NT2/D1 (cell line): ENCODE measurements around the gene CDHR3.

Source experiments
- DNase-seq: peaks from one replicate; pipeline ENCODE4 v3.0.0-alpha.2; 2011; ENCODE audit warnings: low read depth, low spot score
- H3K27me3 ChIP-seq: 2 replicates; pipeline ENCODE4 v1.6.0; 2011; ENCODE audit warnings: mild to moderate bottlenecking; ENCODE audit not compliant: insufficient read length, insufficient read depth
- H3K36me3 ChIP-seq: 2 replicates; pipeline ENCODE4 v1.6.1; 2011; ENCODE audit warnings: mild to moderate bottlenecking, low read length, mixed read lengths; ENCODE audit not compliant: insufficient read depth, insufficient read length
- H3K4me1 ChIP-seq: 2 replicates; pipeline ENCODE4 v1.5.1; 2011; ENCODE audit not compliant: insufficient read depth, insufficient read length
- H3K4me3 ChIP-seq: 2 replicates; pipeline ENCODE4 v1.5.1; 2011; ENCODE audit warnings: low read depth; ENCODE audit not compliant: insufficient read length
- H3K9ac ChIP-seq: 2 replicates; pipeline ENCODE4 v1.6.0; 2011; ENCODE audit warnings: low read depth; ENCODE audit not compliant: insufficient read length
- H3K9me3 ChIP-seq: 2 replicates; pipeline ENCODE4 v1.5.1; 2011; ENCODE audit warnings: mild to moderate bottlenecking, low read length; ENCODE audit not compliant: insufficient read depth
- SUZ12 ChIP-seq: IDR thresholded peaks from 2 replicates; pipeline ENCODE4 v1.6.1; 2011; ENCODE audit not compliant: insufficient read length, insufficient read depth; ENCODE audit errors: extremely low read depth
- YY1 ChIP-seq: IDR thresholded peaks from 2 replicates; pipeline ENCODE4 v1.6.1; 2011; ENCODE audit not compliant: insufficient read length, insufficient read depth
- ZNF274 ChIP-seq: IDR thresholded peaks from 2 replicates; pipeline ENCODE4 v1.6.1; 2011; ENCODE audit warnings: mild to moderate bottlenecking, low read depth, low read length

CDHR3 gene

DNA sequence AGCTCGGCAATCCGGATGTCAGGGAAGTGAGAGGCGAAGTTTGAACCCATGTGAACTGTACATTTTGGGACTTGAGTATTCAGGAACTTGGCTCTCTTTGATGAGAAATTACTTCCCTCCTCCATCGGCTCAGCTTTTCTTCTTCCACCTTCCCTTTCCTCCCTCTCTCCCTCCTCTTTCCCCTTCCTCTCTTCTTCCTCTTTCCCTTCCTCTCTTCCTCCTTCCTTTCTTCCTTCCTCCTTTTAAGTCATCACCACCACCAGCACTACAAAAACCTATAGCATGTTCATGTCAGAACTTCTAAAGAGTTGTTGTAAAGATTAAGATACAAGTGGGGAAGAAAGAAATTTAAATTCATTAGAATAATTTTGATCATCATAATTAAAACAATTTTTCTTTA lies 31.9 kb upstream of the CDHR3 start:
- TF ChIP-seq ZNF274: no peak
- TF ChIP-seq YY1: no peak
- no peak for TF ChIP-seq SUZ12
- Histone ChIP-seq H3K4me1 (no peaks in the 10 kb centered on the region), H3K36me3 (no peaks in the 10 kb centered on the region), H3K9me3 (no peaks in the 10 kb centered on the region), H3K27me3 (no peaks in the 10 kb centered on the region), H3K4me3 (no peak overlapping the region), H3K9ac (no peak overlapping the region)
- no peak for DNase-seq

DNA sequence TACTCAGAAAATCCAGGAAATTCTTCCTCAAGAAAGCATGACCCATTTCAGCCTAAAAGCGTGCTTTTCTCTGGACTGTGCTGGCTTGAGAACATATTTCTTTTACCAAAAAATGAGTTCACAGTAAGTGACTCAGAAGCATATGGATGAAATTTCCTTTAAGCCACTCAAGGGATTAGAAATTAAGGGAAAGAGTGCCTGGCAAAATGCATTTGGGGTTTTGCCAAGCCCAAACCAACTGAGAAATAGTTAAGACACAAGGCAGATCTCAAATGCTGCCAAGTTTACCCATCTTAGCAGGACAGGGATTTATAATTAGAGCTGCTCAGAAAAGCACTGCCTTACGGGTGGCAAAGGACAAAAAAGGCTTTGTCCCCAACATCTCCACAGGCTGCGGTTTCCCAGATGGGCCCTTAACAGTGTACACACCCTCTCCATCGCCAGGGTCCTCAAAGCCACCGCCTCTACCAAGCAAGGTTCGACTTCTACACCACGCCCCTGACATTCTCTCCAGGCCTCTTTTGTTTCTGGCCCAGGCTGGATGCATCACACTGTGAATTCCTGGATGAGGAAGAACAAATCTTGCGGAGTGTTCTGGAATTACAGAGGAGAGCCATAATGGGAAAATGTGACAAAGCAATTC lies 30.1 kb upstream of the CDHR3 start:
- no peaks in the 10 kb centered on the region for H3K27me3 ChIP-seq
- no peaks in the 10 kb centered on the region for H3K9me3 ChIP-seq
- no peak overlapping the region for H3K9ac ChIP-seq
- no peak for TF ChIP-seq YY1
- no peak for TF ChIP-seq ZNF274
- TF ChIP-seq SUZ12: no peak
- H3K4me1 ChIP-seq: no peaks in the 10 kb centered on the region
- DNase-seq: peak; percentile 5
- no peak overlapping the region for H3K4me3 ChIP-seq
- H3K36me3 ChIP-seq: no peaks in the 10 kb centered on the region

DNA sequence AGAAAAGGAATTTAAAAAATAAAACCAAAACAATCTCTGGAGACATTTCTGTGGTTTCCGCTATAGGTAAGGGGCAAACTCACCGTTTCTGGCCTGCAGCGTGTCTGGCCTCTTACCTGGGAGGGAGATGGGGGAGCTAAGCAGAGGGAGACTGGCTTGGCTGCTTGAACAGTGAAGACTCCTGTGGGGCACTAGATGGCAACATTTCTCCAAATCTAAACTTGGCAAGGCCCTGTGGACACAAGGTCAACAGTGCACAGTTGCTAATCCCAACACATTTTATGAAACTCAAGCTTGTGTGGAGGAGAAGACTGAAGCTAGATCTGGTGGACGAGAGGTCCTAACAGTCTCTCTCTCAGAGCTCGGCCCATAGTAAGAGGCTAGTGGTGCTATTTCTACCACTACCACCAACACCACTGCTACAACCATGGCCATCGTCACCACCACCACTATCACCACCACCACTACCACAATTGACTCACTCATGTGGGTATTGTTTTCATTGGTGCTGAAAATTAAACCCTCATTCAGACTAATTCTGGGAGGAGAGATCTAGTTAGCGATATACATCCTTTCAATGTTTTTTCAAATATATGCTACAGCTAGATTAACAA lies 28.4 kb upstream of the CDHR3 start:
- Histone ChIP-seq H3K9me3 (no peaks in the 10 kb centered on the region), H3K27me3 (no peaks in the 10 kb centered on the region), H3K36me3 (no peaks in the 10 kb centered on the region), H3K4me3 (no peak overlapping the region), H3K4me1 (no peaks in the 10 kb centered on the region), H3K9ac (no peak overlapping the region)
- no peak for TF ChIP-seq ZNF274
- no peak for TF ChIP-seq SUZ12
- TF ChIP-seq YY1: no peak
- DNase-seq: peak; percentile 36

DNA sequence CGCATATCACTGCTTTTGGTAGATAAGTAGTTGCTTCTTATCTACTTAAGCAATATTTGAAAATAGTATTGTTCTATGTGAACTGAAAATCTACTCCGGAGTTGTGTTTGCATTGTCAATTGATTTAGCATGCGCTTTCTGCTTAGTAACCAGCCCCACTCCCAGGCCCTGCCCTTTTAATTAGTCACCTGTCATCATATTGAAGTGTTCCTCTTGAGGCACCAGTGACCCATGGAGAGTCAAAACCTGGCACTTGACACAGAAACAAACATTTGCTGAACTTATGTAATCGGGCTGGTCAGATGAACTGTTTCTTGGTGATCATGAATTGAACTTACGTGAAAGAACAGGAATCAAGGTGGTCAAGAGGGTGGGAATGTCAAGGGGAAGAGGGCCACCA lies 27.8 kb upstream of the CDHR3 start:
- no peak overlapping the region for H3K9ac ChIP-seq
- no peak for DNase-seq
- H3K4me1 ChIP-seq: no peaks in the 10 kb centered on the region
- H3K27me3 ChIP-seq: no peaks in the 10 kb centered on the region
- no peaks in the 10 kb centered on the region for H3K36me3 ChIP-seq
- H3K4me3 ChIP-seq: no peak overlapping the region
- no peaks in the 10 kb centered on the region for H3K9me3 ChIP-seq
- TF ChIP-seq ZNF274 (no peak), SUZ12 (no peak), YY1 (no peak)

DNA sequence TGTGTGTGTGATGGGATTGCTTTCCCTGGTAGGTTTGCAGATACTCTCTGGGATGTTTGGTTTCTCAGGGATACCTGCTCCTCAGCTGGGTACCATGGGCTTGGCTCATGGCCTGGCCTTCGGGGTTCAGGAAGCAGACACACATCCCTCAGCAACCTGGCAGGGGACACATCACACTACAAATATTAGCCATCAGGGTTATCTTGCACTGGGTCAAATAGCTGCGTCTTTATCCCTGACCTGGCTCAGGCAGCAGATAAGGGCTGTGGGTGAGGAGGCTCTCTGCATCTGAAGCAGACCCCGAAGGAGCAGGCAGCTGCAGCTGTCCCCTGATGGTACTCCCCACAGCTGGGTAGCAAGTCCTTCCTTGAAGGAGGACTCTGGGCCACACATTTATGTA lies 25.7 kb upstream of the CDHR3 start:
- H3K27me3 ChIP-seq: no peaks in the 10 kb centered on the region
- H3K4me3 ChIP-seq: no peak overlapping the region
- no peaks in the 10 kb centered on the region for H3K4me1 ChIP-seq
- H3K9me3 ChIP-seq: no peaks in the 10 kb centered on the region
- TF ChIP-seq YY1 (no peak), ZNF274 (no peak), SUZ12 (no peak)
- no peak overlapping the region for H3K9ac ChIP-seq
- no peak for DNase-seq
- no peaks in the 10 kb centered on the region for H3K36me3 ChIP-seq

DNA sequence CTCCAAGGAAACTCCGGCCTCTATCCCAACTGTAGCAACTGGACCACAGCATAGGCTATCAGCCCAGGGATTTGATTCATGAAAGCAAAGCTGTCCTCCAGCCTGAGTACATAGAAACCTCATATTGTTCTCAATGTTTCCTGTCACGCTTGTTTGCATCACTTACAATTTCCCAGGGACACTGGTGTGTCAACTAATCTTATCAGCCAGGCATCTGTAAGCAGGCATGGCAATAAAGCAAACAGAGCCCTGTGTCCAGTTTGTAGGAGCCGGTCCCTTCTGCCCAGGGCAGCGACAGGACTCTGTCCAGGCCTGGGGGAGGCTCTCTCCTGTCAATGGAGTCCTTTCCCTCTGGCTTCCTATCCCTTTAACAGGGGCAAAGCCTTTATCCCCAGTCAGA lies 23.0 kb upstream of the CDHR3 start:
- Histone ChIP-seq H3K9me3 (no peaks in the 10 kb centered on the region), H3K4me1 (no peaks in the 10 kb centered on the region), H3K36me3 (no peaks in the 10 kb centered on the region), H3K27me3 (no peaks in the 10 kb centered on the region), H3K9ac (no peak overlapping the region), H3K4me3 (no peak overlapping the region)
- DNase-seq: no peak
- TF ChIP-seq YY1: no peak
- TF ChIP-seq SUZ12: no peak
- no peak for TF ChIP-seq ZNF274

DNA sequence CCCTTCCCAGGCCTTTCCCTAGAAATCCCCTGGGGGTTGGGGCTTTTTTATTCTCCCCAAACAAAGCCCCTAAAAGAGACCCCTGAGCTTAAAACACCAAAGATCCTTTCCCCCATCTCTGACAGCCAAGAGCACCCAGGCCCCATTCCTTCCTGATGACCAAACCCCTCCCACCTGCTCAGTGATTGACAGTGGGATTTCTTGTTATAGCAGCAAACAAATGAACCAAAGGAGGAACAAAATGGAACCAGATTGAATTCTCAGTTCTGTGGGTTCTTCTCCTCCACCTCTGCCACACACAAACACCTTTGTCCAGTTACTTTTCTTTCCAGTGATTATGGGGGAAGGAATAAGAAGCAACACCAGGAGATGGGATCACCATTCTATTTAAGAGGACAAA lies 21.5 kb upstream of the CDHR3 start:
- Histone ChIP-seq H3K9me3 (no peaks in the 10 kb centered on the region), H3K4me1 (no peaks in the 10 kb centered on the region), H3K9ac (no peak overlapping the region), H3K27me3 (no peaks in the 10 kb centered on the region), H3K4me3 (no peak overlapping the region), H3K36me3 (no peaks in the 10 kb centered on the region)
- no peak for DNase-seq
- no peak for TF ChIP-seq YY1
- no peak for TF ChIP-seq SUZ12
- no peak for TF ChIP-seq ZNF274
